ENCODE measurements around the gene PLPP6. TPM values are rescaled to one million over a fixed set of nuclear protein-coding genes. Genes with fewer than 3 reads are reported as not detected.

The PLPP6 gene
- total RNA-seq, 4 donors from 2014 or later, result 2.5 to 3.1 (median 2.5) TPM

- intact Hi-C loops (cut with DNase I; ENCODE audit: low total_unique reads) (loop anchor here (1.0 to 10.0 kb wide), 4 partner anchors 16 to 782 kb away; partner anchors contain the start of genes AK3, CDC37L1 and JAK2), in situ Hi-C loops (cut with MboI; ENCODE audit: low sequenced_read_pairs in 4 of 4) (loop anchor here in 2 of 4 donors (5.0 kb wide), 1 partner anchor 79 kb away; the partner anchor contains the start of gene AK3 (in 2 of the 2))
- no peak for TF ChIP-seq POLR2A (IDR thresholded peaks at IDR 0.05)
- peaks cover 19 to 26% of the 10 kb centered on the region in 2 donors for H3K4me1 ChIP-seq
- DNase-seq (no peak), ATAC-seq (no peak)
- H3K27ac ChIP-seq, result peak overlapping the region; percentile 70 to 83 (median 77)
- H3K36me3 ChIP-seq, result no peaks in the 10 kb centered on the region
- no peaks in the 10 kb centered on the region for H3K27me3 ChIP-seq
- H3K9me3 ChIP-seq, result no peaks in the 10 kb centered on the region
- H3K4me3 ChIP-seq, result peak overlapping the region; percentile 66 to 87 (median 76)
These were observed 1.1 kb downstream of the PLPP6 start for GRCh38 chr9:4662989-4663792.

- in situ Hi-C loops (cut with MboI; ENCODE audit: low sequenced_read_pairs in 4 of 4) (loop anchor here in 2 of 4 donors (5.0 kb wide), 1 partner anchor 78 kb away; the partner anchor contains the start of gene AK3 (in 2 of the 2)), intact Hi-C loops (cut with DNase I; ENCODE audit: low total_unique reads) (loop anchor here (10.0 kb wide), 2 partner anchors 321 to 781 kb away; partner anchors contain the start of gene JAK2)
- no peaks in the 10 kb centered on the region for H3K9me3 ChIP-seq
- H3K27ac ChIP-seq, result no peak overlapping the region
- ATAC-seq, result no peak
- DNase-seq, result no peak
- H3K4me1 ChIP-seq, result peaks cover 19 to 26% of the 10 kb centered on the region in 2 donors
- no peaks in the 10 kb centered on the region for H3K27me3 ChIP-seq
- no peak for TF ChIP-seq POLR2A (IDR thresholded peaks at IDR 0.05)
- no peaks in the 10 kb centered on the region for H3K36me3 ChIP-seq
- H3K4me3 ChIP-seq, result no peak overlapping the region
These were observed 1.9 kb downstream of the PLPP6 start for GRCh38 chr9:4663956-4664355.

DNA sequence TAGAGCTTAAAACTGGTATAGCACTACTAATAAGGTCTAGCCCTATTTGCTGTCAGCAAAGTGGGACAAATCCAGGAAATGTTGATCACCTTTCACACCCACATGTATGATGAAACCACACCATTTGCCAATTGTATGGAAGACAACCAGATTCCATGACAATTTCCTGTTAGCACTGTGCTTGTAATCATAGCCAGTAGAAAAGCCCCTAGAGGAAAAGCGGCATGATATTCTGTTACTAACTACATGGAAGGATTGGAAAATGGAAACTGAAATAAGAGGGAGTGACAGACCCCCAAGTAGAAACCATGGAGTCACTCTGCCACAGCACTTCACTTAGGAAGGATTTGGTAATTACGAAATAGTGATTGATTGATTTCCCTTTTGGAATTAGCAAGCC lies 3.3 kb downstream of the PLPP6 start:
- TF ChIP-seq POLR2A (IDR thresholded peaks at IDR 0.05), result no peak
- TF ChIP-seq, protein P1, sequence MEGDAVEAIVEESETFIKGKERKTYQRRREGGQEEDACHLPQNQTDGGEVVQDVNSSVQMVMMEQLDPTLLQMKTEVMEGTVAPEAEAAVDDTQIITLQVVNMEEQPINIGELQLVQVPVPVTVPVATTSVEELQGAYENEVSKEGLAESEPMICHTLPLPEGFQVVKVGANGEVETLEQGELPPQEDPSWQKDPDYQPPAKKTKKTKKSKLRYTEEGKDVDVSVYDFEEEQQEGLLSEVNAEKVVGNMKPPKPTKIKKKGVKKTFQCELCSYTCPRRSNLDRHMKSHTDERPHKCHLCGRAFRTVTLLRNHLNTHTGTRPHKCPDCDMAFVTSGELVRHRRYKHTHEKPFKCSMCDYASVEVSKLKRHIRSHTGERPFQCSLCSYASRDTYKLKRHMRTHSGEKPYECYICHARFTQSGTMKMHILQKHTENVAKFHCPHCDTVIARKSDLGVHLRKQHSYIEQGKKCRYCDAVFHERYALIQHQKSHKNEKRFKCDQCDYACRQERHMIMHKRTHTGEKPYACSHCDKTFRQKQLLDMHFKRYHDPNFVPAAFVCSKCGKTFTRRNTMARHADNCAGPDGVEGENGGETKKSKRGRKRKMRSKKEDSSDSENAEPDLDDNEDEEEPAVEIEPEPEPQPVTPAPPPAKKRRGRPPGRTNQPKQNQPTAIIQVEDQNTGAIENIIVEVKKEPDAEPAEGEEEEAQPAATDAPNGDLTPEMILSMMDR (IDR thresholded peaks at IDR 0.05 in 4 of 5, conservative IDR thresholded peaks at IDR 0.05 in 1 of 5), result no peak
- DNase-seq (no peak), ATAC-seq (no peak)
- Histone ChIP-seq H3K9me3 (no peaks in the 10 kb centered on the region), H3K36me3 (no peaks in the 10 kb centered on the region), H3K27me3 (no peaks in the 10 kb centered on the region), H3K27ac (peak overlapping the region in 1 of 4 donors; percentile 45), H3K4me3 (peak overlapping the region in 2 of 4 donors; percentile 56 to 63), H3K4me1 (peaks cover 19 to 26% of the 10 kb centered on the region in 2 donors)
- in situ Hi-C loops (cut with MboI; ENCODE audit: low sequenced_read_pairs in 4 of 4), result no loop called here
- intact Hi-C loops (cut with DNase I; ENCODE audit: low total_unique reads), result loop anchor here (10.0 kb wide), 2 partner anchors 319 to 779 kb away; partner anchors contain the start of gene JAK2

DNA sequence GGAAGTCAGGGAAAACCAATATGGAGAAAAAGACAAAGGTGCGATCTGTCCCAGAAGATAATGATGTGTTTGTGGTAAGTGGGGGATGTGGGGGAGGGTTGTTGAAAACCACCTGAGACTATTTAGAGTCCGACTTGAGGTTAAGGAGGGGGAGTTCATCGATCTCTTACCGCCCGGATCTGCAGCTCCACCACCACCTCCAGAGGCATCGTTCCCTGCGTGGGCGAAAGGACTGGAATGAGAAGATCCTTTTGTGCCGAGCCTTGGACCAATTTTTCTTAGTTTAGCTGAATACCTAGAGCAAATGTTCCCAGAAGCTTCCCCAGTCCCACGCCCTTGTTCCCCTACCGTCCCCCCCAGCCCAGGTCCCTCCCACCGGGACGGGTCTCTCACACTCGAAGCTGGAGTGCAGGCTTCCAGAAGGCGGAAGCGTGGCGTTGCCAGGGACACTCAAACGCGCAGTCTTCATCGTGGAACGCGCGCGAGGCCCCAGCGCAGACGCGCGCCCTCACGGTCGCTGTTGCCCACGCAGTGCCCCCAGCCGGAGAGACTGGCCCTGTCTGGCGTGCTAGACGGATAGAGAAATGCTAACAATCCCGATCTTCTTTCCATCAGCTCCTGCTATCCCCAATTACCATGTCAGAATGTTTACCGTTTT lies 4.1 kb downstream of the PLPP6 start, which contains the start of gene SPATA6L:
SPATA6L (minus strand) TSS at position 439 of the 658 bp plus-strand sequence; CDS start at position 209, 230 bp downstream.
- DNase-seq (peak in 1 of 2 donors; percentile 35), ATAC-seq (peak in 1 of 2 donors; percentile 32)
- Histone ChIP-seq H3K4me3 (peak within 1 kb of the TSS; percentile 44 to 63 (median 55)), H3K4me1 (peaks cover 19 to 26% of the 10 kb centered on the region in 2 donors), H3K27me3 (no peaks in the 10 kb centered on the region), H3K36me3 (no peaks in the 10 kb centered on the region), H3K27ac (peak within 1 kb of the TSS; percentile 8 to 47 (median 44)), H3K9me3 (no peaks in the 10 kb centered on the region)
- TF ChIP-seq, protein P1 (IDR thresholded peaks at IDR 0.05 in 4 of 5, conservative IDR thresholded peaks at IDR 0.05 in 1 of 5), result peak in 1 of 5 experiments; percentile 21
- TF ChIP-seq POLR2A (IDR thresholded peaks at IDR 0.05), result no peak
- in situ Hi-C loops (cut with MboI; ENCODE audit: low sequenced_read_pairs in 4 of 4) (no loop called here), intact Hi-C loops (cut with DNase I; ENCODE audit: low total_unique reads) (loop anchor here (10.0 kb wide), 2 partner anchors 319 to 779 kb away; partner anchors contain the start of gene JAK2)

DNA sequence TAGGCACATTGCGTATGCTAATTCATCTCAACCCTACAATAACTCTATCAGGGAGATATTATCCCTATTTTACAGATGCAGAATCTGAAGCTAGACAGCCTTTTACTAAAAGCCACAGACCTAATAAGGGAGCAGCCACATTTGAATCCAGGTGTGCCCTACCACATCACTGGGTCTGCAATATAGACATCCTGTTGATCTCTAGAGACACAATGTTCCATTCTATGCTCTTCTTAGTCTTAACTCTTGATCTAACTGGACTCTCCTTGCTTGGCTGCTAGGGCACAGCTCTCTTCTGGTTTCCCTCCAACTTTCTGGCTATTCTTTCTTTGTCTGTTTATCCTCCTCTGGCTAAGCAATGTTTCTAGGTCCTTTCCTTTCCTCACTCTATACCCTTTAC lies 5.6 kb downstream of the PLPP6 start:
- H3K27me3 ChIP-seq, result no peaks in the 10 kb centered on the region
- in situ Hi-C loops (cut with MboI; ENCODE audit: low sequenced_read_pairs in 4 of 4) (no loop called here), intact Hi-C loops (cut with DNase I; ENCODE audit: low total_unique reads) (loop anchor here (10.0 kb wide), 2 partner anchors 317 to 777 kb away; partner anchors contain the start of gene JAK2)
- no peaks in the 10 kb centered on the region for H3K36me3 ChIP-seq
- no peak for DNase-seq
- no peak overlapping the region for H3K4me3 ChIP-seq
- no peak for TF ChIP-seq POLR2A (IDR thresholded peaks at IDR 0.05)
- TF ChIP-seq, protein P1 (IDR thresholded peaks at IDR 0.05 in 4 of 5, conservative IDR thresholded peaks at IDR 0.05 in 1 of 5), result no peak
- H3K9me3 ChIP-seq, result no peaks in the 10 kb centered on the region
- peaks cover 11 to 19% of the 10 kb centered on the region in 2 donors for H3K4me1 ChIP-seq
- no peak overlapping the region for H3K27ac ChIP-seq
- ATAC-seq, result no peak

All from gastrocnemius medialis (tissue), 4 donors.